H1 (cell line): ENCODE results near the gene SRI.

Source experiments
- CREB1 ChIP-seq: IDR thresholded peaks from 2 replicates; pipeline ENCODE4 v1.6.1; 2012; ENCODE audit warnings: inconsistent platforms
- EGR1 ChIP-seq: IDR thresholded peaks from 2 replicates; pipeline ENCODE4 v1.6.1; 2011; ENCODE audit warnings: low read depth, low read length, borderline replicate concordance
- GABPA ChIP-seq: IDR thresholded peaks from 2 replicates; pipeline ENCODE4 v1.6.1; 2011; ENCODE audit warnings: mild to moderate bottlenecking, low read length, moderate library complexity, borderline replicate concordance; ENCODE audit not compliant: insufficient read depth
- GTF2F1 ChIP-seq: IDR thresholded peaks from 2 replicates; pipeline ENCODE4 v1.6.1; 2012; ENCODE audit warnings: low read depth, low read length, improper control_type of control experiment, borderline replicate concordance
- KDM5A ChIP-seq: fragments of 200-600 bp; IDR thresholded peaks from 2 replicates; pipeline ENCODE4 v1.7.1; 2012; ENCODE audit warnings: mild to moderate bottlenecking, low read length, inconsistent platforms, mixed read lengths
- MAX ChIP-seq: IDR thresholded peaks from 2 replicates; pipeline ENCODE4 v1.6.1; 2012; ENCODE audit warnings: inconsistent platforms
- ZNF274 ChIP-seq: IDR thresholded peaks from 2 replicates; pipeline ENCODE4 v1.7.0; 2012; ENCODE audit warnings: low read length, borderline replicate concordance; ENCODE audit errors: extremely low read depth
- TF ChIP-seq, protein P1 (sequence below), 3 experiments: IDR thresholded peaks; 1 replicate in 2 of 3; 2 replicates in 1 of 3; pipeline versions ENCODE4 v1.5.1 to v1.6.1; 2011; ENCODE audit warnings: low read length in 3 of 3, mild to moderate bottlenecking in 3 of 3, inconsistent platforms in 2 of 3, low read depth in 1 of 3, moderate library complexity in 1 of 3; ENCODE audit not compliant: insufficient read depth in 1 of 3; ENCODE audit errors: control extremely low read depth in 1 of 3

- TF ChIP-seq MAX (no peak), ZNF274 (no peak), GTF2F1 (no peak), CREB1 (no peak), EGR1 (no peak), GABPA (no peak), KDM5A (no peak)
- TF ChIP-seq, protein P1, sequence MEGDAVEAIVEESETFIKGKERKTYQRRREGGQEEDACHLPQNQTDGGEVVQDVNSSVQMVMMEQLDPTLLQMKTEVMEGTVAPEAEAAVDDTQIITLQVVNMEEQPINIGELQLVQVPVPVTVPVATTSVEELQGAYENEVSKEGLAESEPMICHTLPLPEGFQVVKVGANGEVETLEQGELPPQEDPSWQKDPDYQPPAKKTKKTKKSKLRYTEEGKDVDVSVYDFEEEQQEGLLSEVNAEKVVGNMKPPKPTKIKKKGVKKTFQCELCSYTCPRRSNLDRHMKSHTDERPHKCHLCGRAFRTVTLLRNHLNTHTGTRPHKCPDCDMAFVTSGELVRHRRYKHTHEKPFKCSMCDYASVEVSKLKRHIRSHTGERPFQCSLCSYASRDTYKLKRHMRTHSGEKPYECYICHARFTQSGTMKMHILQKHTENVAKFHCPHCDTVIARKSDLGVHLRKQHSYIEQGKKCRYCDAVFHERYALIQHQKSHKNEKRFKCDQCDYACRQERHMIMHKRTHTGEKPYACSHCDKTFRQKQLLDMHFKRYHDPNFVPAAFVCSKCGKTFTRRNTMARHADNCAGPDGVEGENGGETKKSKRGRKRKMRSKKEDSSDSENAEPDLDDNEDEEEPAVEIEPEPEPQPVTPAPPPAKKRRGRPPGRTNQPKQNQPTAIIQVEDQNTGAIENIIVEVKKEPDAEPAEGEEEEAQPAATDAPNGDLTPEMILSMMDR (IDR thresholded peaks at IDR 0.05; ENCODE audit: control extremely low read depth in 1 of 3, insufficient read depth in 1 of 3, low read depth in 1 of 3, low read length in 3 of 3): no peak
Observed at GRCh38 chr7:88208521-88208920, 11.3 kb downstream of the SRI start.
